Measurements from ENCODE around the gene ATG10. TPM values are rescaled to one million over a fixed set of nuclear protein-coding genes. Genes with fewer than 3 reads are reported as not detected.

The ATG10 gene
- total RNA-seq, 1 experiment from 2014 or later = 12.2 TPM

DNA sequence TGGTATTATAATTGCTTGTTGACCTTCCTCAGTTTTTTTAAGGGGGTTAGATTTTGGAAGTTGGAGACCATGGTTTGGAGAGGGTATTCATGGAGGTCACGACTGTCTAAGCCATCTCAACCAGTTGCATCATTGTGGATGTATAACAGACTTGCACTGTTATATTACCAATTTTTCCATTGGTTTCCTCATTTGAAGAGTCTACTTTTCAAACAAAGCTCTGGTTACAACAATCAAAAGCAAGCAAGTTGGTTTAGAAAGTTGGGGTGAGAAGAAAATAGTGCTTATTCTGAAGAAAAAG, 203.0 kb downstream of the ATG10 start:
- ATAC-seq (no peak), DNase-seq (ENCODE audit: low spot score) (no peak)
- Mint-ChIP-seq H3K4me1 (no peaks in the 10 kb centered on the region), H3K27ac (no peak overlapping the region), H3K9me3 (no peaks in the 10 kb centered on the region), H3K36me3 (no peaks in the 10 kb centered on the region), H3K4me3 (no peak overlapping the region), H3K27me3 (ENCODE audit: low read depth) (no peaks in the 10 kb centered on the region)
- POLR2A ChIA-PET = no interaction called here
- CTCF ChIA-PET = interaction anchor here (0.5 to 1.1 kb wide), 4 partner anchors 9 to 318 kb away, joined by 3 read pairs; no protein-coding TSS in a partner anchor
- TF ChIP-seq, protein P1, sequence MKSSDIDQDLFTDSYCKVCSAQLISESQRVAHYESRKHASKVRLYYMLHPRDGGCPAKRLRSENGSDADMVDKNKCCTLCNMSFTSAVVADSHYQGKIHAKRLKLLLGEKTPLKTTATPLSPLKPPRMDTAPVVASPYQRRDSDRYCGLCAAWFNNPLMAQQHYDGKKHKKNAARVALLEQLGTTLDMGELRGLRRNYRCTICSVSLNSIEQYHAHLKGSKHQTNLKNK (CRISPR knock-in tag; IDR thresholded peaks at IDR 0.05) = no peak
- TF ChIP-seq ATF1 (CRISPR knock-in tag; IDR thresholded peaks at IDR 0.05) (no peak), ZNF121 (CRISPR knock-in tag; IDR thresholded peaks at IDR 0.05) (no peak), ESRRA (CRISPR knock-in tag; IDR thresholded peaks at IDR 0.05; ENCODE audit: borderline replicate concordance) (no peak), SOX15 (CRISPR knock-in tag; IDR thresholded peaks at IDR 0.05) (no peak), ZNF138 (CRISPR knock-in tag; conservative IDR thresholded peaks at IDR 0.05) (no peak), CREB1 (CRISPR knock-in tag; IDR thresholded peaks at IDR 0.05) (no peak), TEAD4 (CRISPR knock-in tag; IDR thresholded peaks at IDR 0.05) (no peak)
- TF ChIP-seq, protein P2, sequence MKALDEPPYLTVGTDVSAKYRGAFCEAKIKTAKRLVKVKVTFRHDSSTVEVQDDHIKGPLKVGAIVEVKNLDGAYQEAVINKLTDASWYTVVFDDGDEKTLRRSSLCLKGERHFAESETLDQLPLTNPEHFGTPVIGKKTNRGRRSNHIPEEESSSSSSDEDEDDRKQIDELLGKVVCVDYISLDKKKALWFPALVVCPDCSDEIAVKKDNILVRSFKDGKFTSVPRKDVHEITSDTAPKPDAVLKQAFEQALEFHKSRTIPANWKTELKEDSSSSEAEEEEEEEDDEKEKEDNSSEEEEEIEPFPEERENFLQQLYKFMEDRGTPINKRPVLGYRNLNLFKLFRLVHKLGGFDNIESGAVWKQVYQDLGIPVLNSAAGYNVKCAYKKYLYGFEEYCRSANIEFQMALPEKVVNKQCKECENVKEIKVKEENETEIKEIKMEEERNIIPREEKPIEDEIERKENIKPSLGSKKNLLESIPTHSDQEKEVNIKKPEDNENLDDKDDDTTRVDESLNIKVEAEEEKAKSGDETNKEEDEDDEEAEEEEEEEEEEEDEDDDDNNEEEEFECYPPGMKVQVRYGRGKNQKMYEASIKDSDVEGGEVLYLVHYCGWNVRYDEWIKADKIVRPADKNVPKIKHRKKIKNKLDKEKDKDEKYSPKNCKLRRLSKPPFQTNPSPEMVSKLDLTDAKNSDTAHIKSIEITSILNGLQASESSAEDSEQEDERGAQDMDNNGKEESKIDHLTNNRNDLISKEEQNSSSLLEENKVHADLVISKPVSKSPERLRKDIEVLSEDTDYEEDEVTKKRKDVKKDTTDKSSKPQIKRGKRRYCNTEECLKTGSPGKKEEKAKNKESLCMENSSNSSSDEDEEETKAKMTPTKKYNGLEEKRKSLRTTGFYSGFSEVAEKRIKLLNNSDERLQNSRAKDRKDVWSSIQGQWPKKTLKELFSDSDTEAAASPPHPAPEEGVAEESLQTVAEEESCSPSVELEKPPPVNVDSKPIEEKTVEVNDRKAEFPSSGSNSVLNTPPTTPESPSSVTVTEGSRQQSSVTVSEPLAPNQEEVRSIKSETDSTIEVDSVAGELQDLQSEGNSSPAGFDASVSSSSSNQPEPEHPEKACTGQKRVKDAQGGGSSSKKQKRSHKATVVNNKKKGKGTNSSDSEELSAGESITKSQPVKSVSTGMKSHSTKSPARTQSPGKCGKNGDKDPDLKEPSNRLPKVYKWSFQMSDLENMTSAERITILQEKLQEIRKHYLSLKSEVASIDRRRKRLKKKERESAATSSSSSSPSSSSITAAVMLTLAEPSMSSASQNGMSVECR (CRISPR knock-in tag; IDR thresholded peaks at IDR 0.05; ENCODE audit: borderline replicate concordance) = no peak
- TF ChIP-seq, protein P3, sequence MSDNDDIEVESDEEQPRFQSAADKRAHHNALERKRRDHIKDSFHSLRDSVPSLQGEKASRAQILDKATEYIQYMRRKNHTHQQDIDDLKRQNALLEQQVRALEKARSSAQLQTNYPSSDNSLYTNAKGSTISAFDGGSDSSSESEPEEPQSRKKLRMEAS (CRISPR knock-in tag; IDR thresholded peaks at IDR 0.05) = no peak
- TF ChIP-seq, protein P4, sequence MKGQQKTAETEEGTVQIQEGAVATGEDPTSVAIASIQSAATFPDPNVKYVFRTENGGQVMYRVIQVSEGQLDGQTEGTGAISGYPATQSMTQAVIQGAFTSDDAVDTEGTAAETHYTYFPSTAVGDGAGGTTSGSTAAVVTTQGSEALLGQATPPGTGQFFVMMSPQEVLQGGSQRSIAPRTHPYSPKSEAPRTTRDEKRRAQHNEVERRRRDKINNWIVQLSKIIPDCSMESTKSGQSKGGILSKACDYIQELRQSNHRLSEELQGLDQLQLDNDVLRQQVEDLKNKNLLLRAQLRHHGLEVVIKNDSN (CRISPR knock-in tag; IDR thresholded peaks at IDR 0.05) = no peak

DNA sequence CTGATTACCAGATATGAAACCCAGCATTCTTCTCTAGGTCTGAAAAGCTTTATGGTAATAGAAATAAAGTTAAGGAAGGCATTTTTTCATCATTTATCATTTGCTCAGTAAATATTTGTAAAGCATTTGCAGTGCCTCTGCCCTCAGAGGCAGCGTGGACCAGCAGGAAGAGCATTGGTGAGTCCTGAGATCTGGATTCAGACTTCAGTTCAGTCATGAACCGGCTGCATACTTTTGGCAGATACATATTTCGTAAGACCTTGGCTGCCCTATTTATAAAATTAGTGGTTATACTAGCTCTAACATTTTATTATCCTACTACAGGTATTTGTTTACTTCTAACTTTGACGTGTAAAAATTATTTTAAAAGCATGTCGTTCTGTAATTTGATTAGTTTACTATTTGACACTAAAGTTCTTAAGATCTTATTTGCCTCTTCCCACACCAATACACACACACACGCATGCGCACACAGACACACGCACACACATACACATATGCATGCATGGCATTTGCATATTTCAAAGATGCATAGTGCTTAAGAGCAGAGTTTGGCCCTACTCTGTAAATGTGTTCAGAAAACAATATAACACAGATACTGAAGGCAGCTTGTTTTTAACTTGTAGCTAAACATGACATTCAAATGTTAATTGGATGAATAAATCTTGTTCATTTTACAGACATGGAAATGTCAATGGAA, 204.4 kb downstream of the ATG10 start:
- DNase-seq (ENCODE audit: low spot score) (no peak), ATAC-seq (no peak)
- H3K9me3 Mint-ChIP-seq = no peaks in the 10 kb centered on the region
- TF ChIP-seq NFE2L1 (CRISPR knock-in tag; IDR thresholded peaks at IDR 0.05) = no peak
- ChIA-PET POLR2A (no interaction called here), CTCF (interaction anchor here (1.3 kb wide), 1 partner anchor 11 kb away, joined by 3 read pairs; no protein-coding TSS in a partner anchor)
- no peaks in the 10 kb centered on the region for H3K27me3 Mint-ChIP-seq (ENCODE audit: low read depth)
- H3K36me3 Mint-ChIP-seq = no peaks in the 10 kb centered on the region
- H3K4me1 Mint-ChIP-seq = no peaks in the 10 kb centered on the region
- H3K4me3 Mint-ChIP-seq = no peak overlapping the region
- H3K27ac Mint-ChIP-seq = no peak overlapping the region

DNA sequence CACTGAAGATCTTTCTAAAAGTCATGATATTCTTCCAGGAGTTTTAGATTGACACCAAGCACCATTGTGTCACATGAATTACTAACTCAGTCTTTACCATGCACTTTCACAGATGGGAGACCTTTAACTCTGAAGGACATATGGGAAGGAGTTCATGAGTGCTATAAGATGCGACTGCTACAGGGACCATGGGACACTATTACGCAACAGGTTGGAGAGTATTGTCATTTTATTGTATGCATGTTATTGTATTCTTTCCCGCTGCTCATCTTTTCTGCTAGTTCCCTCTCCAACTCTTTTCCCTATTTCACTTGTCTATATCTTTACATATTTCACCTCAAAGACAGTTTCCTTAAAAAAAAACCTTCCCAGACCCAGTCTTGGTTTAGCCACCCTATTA, 206.6 kb downstream of the ATG10 start:
- Mint-ChIP-seq H3K4me1 (no peaks in the 10 kb centered on the region), H3K4me3 (no peak overlapping the region), H3K9me3 (no peaks in the 10 kb centered on the region), H3K36me3 (no peaks in the 10 kb centered on the region), H3K27me3 (ENCODE audit: low read depth) (no peaks in the 10 kb centered on the region; the same call in 1 of the 2 replicates), H3K27ac (no peak overlapping the region)
- no peak for DNase-seq (ENCODE audit: low spot score)
- no peak for ATAC-seq
- CTCF ChIA-PET = no interaction called here
- POLR2A ChIA-PET = no interaction called here
- TF ChIP-seq TEAD4 (CRISPR knock-in tag; IDR thresholded peaks at IDR 0.05) (no peak), GABPB1 (CRISPR knock-in tag; IDR thresholded peaks at IDR 0.05) (no peak), ATF1 (CRISPR knock-in tag; IDR thresholded peaks at IDR 0.05) (no peak), ESRRA (CRISPR knock-in tag; IDR thresholded peaks at IDR 0.05; ENCODE audit: borderline replicate concordance) (no peak), EMX1 (CRISPR knock-in tag; IDR thresholded peaks at IDR 0.05) (no peak), ZNF121 (CRISPR knock-in tag; IDR thresholded peaks at IDR 0.05) (no peak), MXD4 (CRISPR knock-in tag; IDR thresholded peaks at IDR 0.05; ENCODE audit: borderline replicate concordance) (no peak), ZNF138 (CRISPR knock-in tag; conservative IDR thresholded peaks at IDR 0.05) (no peak)
- TF ChIP-seq, protein P4 (CRISPR knock-in tag; IDR thresholded peaks at IDR 0.05) = no peak
- TF ChIP-seq, protein P5, sequence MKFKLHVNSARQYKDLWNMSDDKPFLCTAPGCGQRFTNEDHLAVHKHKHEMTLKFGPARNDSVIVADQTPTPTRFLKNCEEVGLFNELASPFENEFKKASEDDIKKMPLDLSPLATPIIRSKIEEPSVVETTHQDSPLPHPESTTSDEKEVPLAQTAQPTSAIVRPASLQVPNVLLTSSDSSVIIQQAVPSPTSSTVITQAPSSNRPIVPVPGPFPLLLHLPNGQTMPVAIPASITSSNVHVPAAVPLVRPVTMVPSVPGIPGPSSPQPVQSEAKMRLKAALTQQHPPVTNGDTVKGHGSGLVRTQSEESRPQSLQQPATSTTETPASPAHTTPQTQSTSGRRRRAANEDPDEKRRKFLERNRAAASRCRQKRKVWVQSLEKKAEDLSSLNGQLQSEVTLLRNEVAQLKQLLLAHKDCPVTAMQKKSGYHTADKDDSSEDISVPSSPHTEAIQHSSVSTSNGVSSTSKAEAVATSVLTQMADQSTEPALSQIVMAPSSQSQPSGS (CRISPR knock-in tag; IDR thresholded peaks at IDR 0.05; ENCODE audit: borderline replicate concordance, low read depth) = no peak
- TF ChIP-seq, protein P6, sequence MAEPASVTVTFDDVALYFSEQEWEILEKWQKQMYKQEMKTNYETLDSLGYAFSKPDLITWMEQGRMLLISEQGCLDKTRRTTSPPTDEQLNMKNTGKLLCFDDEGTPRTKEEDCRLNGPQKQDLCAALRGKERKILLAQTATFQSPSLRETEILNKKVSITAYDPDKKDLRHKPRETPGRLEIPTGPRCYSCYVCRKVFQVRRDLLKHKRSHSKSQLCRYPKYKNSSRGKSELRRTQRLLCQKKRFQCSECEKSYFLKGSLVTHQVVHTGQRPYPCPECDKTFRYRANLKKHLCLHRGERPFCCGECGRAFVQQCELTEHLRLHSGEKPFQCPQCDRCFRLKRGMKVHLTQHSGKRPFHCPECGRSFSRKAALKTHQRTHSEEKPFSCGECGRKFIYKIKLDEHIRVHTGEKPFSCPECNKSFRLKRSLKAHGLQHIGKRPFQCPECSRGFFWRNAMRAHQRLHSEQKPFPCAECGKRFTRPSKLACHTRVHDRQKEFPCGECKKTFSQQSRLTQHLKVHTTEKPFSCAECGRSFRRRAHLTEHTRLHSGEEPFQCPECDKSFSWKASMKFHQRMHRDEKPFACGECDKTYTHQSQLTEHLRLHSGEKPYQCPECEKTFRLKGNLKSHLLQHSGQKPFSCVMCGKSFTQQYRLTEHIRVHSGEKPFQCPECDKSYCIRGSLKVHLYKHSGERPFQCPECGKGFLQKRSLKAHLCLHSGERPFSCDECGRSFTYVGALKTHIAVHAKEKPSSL (CRISPR knock-in tag; conservative IDR thresholded peaks at IDR 0.05) = no peak
- TF ChIP-seq, protein P7, sequence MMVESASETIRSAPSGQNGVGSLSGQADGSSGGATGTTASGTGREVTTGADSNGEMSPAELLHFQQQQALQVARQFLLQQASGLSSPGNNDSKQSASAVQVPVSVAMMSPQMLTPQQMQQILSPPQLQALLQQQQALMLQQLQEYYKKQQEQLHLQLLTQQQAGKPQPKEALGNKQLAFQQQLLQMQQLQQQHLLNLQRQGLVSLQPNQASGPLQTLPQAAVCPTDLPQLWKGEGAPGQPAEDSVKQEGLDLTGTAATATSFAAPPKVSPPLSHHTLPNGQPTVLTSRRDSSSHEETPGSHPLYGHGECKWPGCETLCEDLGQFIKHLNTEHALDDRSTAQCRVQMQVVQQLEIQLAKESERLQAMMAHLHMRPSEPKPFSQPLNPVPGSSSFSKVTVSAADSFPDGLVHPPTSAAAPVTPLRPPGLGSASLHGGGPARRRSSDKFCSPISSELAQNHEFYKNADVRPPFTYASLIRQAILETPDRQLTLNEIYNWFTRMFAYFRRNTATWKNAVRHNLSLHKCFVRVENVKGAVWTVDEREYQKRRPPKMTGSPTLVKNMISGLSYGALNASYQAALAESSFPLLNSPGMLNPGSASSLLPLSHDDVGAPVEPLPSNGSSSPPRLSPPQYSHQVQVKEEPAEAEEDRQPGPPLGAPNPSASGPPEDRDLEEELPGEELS (CRISPR knock-in tag; IDR thresholded peaks at IDR 0.05) = no peak

All from WTC11 (cell line).